Glutamatergic neuron (in vitro differentiated cells): ENCODE results near the gene OR10G2. TPM values are rescaled to one million over a fixed set of nuclear protein-coding genes. Genes with fewer than 3 reads are reported as not detected.

Source experiments
- DNase-seq: peaks from one replicate; pipeline ENCODE4 v3.0.0; 2022
- H3K27ac Mint-ChIP-seq: one replicate; pipeline ENCODE4 v1.8.0; 2020; ENCODE audit warnings: mild to moderate bottlenecking, mixed read lengths, inconsistent platforms; ENCODE audit not compliant: unreplicated experiment
- H3K27me3 Mint-ChIP-seq: one replicate; pipeline ENCODE4 v1.8.0; 2020; ENCODE audit warnings: mild to moderate bottlenecking, moderate library complexity, mixed read lengths, inconsistent platforms; ENCODE audit not compliant: unreplicated experiment
- H3K36me3 Mint-ChIP-seq: one replicate; pipeline ENCODE4 v1.8.0; 2020; ENCODE audit warnings: mild to moderate bottlenecking, mixed read lengths, inconsistent platforms; ENCODE audit not compliant: unreplicated experiment
- H3K4me1 Mint-ChIP-seq: one replicate; pipeline ENCODE4 v1.8.0; 2020; ENCODE audit warnings: mild to moderate bottlenecking, low read depth, mixed read lengths, inconsistent platforms; ENCODE audit not compliant: unreplicated experiment
- H3K4me3 Mint-ChIP-seq: one replicate; pipeline ENCODE4 v1.8.0; 2020; ENCODE audit warnings: mild to moderate bottlenecking, mixed read lengths, inconsistent platforms; ENCODE audit not compliant: unreplicated experiment
- H3K9me3 Mint-ChIP-seq: one replicate; pipeline ENCODE4 v1.8.0; 2020; ENCODE audit warnings: mild to moderate bottlenecking, moderate library complexity, mixed read lengths, inconsistent platforms; ENCODE audit not compliant: unreplicated experiment
- CTCF ChIP-seq: fragments of 200-600 bp; sonication (generic); IDR thresholded peaks from one replicate; pipeline ENCODE4 v1.5.0; 2021; ENCODE audit not compliant: partially characterized antibody, unreplicated experiment
- total RNA-seq: library from RNA; stranded (reverse); fragmentation: NEBNext Ultra II Directional; extraction: Animal tissue kit (Norgen Biotek cat#: 25700); gene quantifications from one replicate; pipeline ENCODE4 v1.2.1, GENCODE V29; 2021; ENCODE audit not compliant: unreplicated experiment

OR10G2 gene
- total RNA-seq, 1 donor from 2014 or later, result not detected

- Mint-ChIP-seq H3K27me3 (no peaks in the 10 kb centered on the region), H3K36me3 (no peaks in the 10 kb centered on the region), H3K9me3 (peaks cover 3% of the 10 kb centered on the region), H3K4me1 (no peaks in the 10 kb centered on the region), H3K4me3 (no peak within 1 kb of the TSS), H3K27ac (no peak within 1 kb of the TSS)
- TF ChIP-seq CTCF, result no peak
- no peak for DNase-seq
Observed at GRCh38 chr14:21653331-21653885, 18.7 kb upstream of the OR10G2 start, which contains the start of gene OR4E2. TSS of gene OR4E2 (plus strand) at chr14:21653835. CDS start at chr14:21665083, 11,248 bp downstream.

GRCh38 chr14:21652209-21652808 is 17.6 kb upstream of the OR10G2 start:
- Mint-ChIP-seq H3K9me3 (peaks cover 3% of the 10 kb centered on the region), H3K4me3 (no peak overlapping the region), H3K27ac (no peak overlapping the region), H3K4me1 (no peaks in the 10 kb centered on the region), H3K27me3 (no peaks in the 10 kb centered on the region), H3K36me3 (no peaks in the 10 kb centered on the region)
- DNase-seq, result no peak
- TF ChIP-seq CTCF, result no peak

GRCh38 chr14:21647380-21647779 is 12.6 kb upstream of the OR10G2 start:
- Mint-ChIP-seq H3K4me3 (no peak overlapping the region), H3K36me3 (no peaks in the 10 kb centered on the region), H3K4me1 (no peaks in the 10 kb centered on the region), H3K9me3 (peaks cover 3% of the 10 kb centered on the region), H3K27ac (no peak overlapping the region), H3K27me3 (no peaks in the 10 kb centered on the region)
- no peak for DNase-seq
- no peak for TF ChIP-seq CTCF

- Mint-ChIP-seq H3K27ac (no peak overlapping the region), H3K4me1 (no peaks in the 10 kb centered on the region), H3K4me3 (no peak overlapping the region), H3K36me3 (no peaks in the 10 kb centered on the region), H3K27me3 (no peaks in the 10 kb centered on the region), H3K9me3 (no peaks in the 10 kb centered on the region)
- TF ChIP-seq CTCF, result no peak
- DNase-seq, result no peak
Observed at GRCh38 chr14:21643407-21643806, 8.7 kb upstream of the OR10G2 start.

GRCh38 chr14:21642683-21643082 is 7.9 kb upstream of the OR10G2 start:
- H3K9me3 Mint-ChIP-seq, result no peaks in the 10 kb centered on the region

More at GRCh38 chr14:21642683-21643082, 7.9 kb upstream of the OR10G2 start:
- Mint-ChIP-seq H3K27me3 (no peaks in the 10 kb centered on the region), H3K27ac (no peak overlapping the region), H3K4me1 (no peaks in the 10 kb centered on the region), H3K4me3 (no peak overlapping the region), H3K36me3 (no peaks in the 10 kb centered on the region)
- no peak for DNase-seq
- TF ChIP-seq CTCF, result no peak
